GM19193 (cell line): ENCODE measurements around the gene RFT1.

Experiments
- POLR2A ChIP-seq: IDR thresholded peaks from 4 replicates; pipeline ENCODE4 v1.6.1; 2011; ENCODE audit not compliant: insufficient read depth, insufficient read length; ENCODE audit errors: extremely low read depth

The RFT1 gene

GRCh38 chr3:53116956-53117355, 13.3 kb downstream of the RFT1 start:
- TF ChIP-seq POLR2A = no peak

- no peak for TF ChIP-seq POLR2A
These were observed 15.7 kb downstream of the RFT1 start for GRCh38 chr3:53114412-53115074.

GRCh38 chr3:53114011-53114400, 16.2 kb downstream of the RFT1 start:
- no peak for TF ChIP-seq POLR2A

DNA sequence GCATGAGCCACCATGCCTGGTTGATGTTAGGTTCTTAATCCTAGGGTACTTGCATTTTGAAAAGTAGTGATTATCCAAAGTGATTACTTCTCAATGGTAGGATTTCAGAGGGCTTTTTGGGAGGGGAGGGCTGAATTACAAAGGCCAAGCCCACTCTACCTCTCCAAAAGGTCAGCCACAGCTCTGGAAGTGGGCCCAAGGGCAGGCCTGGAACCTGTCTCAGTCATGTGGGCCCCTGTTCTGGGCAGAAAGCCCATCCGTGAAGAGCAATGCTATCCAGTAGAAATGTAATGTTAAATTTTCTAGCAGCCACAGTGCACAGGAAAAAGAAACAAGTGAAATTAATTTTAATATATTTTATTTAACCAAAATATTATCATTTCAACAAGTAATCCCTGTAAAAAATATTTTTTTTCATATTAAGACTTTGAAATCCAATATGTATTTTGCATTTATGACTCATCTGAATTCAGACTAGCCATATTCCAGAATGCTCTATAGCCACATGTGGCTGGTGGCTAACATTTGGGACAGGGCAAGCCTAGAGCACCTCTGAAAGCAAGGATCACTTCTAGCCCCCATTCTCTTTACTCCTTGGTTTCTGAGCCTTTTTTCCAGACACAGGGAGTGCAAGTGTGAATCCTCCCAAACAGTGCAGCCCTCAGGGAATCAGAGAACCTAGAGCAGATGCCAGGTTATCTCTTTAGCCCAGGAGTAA, 16.8 kb downstream of the RFT1 start:
- TF ChIP-seq POLR2A = no peak

GRCh38 chr3:53111822-53112221, 18.4 kb downstream of the RFT1 start:
- no peak for TF ChIP-seq POLR2A

DNA sequence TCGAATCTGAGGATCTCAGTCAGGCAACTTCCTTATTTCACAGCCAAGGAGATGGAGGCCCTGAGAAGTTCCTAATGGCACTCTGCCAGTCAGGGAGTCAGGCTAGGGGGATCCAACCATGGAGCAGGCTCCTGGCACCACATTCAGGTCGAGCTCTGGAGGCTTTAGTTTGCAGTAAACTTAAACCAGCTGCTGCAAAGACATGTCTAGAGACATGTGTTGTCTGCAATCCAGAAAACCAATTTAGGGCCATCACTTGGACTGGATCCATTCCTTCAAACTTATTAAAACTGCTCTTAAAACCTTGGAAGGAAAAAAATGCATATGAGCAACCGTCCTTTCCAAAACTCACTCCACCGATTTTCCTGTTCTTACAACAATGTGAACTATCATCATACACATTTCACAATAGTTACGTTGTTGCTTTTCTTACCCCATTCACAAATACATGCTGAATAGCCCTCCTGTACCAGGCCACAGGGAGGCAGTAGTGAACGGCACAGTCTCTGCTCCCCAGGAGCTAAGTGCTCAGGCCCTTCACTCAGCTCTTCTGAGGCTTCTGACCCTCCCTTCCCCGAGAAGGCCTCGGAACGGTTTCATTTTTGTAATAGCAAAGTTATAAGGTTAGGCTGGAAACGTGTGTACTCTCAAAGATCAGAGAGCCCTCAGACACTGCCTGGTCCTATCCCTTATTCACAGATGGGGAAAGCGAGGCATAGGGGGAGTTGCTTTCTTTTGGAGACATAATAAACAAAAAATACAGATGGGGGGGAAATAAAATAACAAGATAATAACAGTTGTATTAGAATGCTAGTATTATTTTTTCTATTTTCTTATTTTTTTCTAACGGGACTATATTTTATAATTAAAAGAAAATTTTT, 20.1 kb downstream of the RFT1 start:
- no peak for TF ChIP-seq POLR2A

GRCh38 chr3:53109190-53109589, 21.0 kb downstream of the RFT1 start:
- no peak for TF ChIP-seq POLR2A

DNA sequence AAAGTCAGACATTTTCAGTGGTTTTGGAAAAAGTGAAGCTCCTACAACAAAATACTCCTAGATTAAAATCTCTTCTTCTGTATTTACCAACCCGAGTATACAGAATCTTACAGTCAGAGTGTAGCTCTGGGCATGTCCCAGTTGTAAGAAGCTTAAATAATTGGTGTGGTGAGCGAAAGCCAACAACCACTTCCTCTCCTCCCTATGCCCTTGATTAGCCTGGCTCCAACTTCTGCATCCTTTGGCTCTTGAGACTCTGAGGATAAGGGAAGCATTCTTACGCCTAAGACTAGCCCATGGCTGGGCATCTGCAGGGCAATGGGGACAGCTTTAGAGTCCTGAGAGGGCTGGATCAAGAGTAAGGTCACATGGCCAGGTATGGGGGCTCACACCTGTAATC, 25.5 kb downstream of the RFT1 start:
- no peak for TF ChIP-seq POLR2A

GRCh38 chr3:53103397-53104296, 26.6 kb downstream of the RFT1 start:
- TF ChIP-seq POLR2A = no peak

- TF ChIP-seq POLR2A = peak; percentile 42
These were observed 27.6 kb downstream of the RFT1 start for GRCh38 chr3:53102601-53103147.

DNA sequence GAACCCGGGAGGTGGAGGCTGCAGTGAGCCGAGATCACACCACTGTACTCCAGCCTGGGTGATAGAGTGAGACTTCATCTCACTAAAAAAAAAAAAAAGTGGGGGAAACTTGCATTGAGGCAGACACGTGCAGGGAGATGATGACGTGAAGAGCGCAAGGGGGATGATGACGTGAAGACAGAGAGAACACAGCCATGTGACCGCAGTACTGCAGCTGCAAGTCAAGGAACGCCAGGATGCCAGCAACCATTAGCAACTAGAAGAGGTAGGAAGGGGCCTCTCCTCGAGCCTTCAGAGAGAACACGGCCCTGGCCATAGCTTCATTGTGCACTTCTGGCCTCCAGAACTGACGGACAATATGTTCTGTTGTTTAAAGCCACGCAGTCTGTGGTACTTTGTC, 28.3 kb downstream of the RFT1 start:
- no peak for TF ChIP-seq POLR2A

DNA sequence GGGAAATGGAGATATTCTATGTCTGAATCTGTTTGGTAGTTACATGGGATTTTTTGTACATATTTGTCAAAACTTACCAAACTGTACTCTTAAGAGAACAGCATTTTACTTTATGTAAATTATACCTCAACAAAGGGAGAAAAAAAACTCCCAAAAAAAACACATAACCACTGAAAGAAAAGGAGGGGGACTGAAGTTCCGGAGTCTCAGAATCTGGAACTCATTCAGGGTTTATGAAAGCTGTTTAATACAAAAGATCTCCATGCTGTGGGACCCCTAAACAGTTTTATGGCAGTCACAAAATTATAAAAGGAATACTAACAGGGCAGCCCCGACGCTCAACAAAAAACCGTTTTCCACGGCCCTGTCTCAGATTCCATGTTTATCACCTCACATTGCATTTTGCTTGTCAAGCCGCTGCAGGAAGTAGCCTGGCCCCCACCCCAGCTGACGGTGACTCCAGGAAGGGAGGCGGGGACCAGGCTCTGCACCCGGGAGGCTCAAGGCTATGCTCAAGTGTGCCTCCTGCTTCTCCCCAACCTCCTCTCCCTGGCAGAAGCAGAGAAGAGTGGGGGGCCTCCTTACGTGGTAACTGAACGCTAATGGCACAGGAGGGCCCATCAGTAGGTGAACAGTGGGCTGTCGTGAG, 29.3 kb downstream of the RFT1 start:
- TF ChIP-seq POLR2A = no peak

DNA sequence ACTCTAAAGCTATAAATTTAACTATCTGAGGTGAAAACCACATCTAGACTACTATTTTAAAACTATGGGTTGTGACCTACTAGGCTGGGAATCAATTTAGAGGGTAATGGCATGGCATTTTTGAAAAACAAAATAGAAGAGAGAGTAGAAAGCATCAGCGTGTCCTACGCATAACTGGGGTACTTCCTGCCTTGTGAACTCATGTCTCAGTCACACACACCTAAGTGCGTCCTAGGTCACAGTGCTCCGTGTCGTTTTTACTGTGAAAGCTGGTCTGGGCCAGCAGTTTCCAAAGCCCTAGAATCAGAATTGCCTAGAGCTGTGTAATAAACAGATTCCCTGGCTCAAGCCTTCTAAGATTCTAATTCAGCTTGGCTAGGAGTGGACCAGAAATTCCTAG, 32.3 kb downstream of the RFT1 start:
- no peak for TF ChIP-seq POLR2A

- no peak for TF ChIP-seq POLR2A
These were observed 37.3 kb downstream of the RFT1 start for GRCh38 chr3:53092942-53093341.
